ENCODE measurements around the gene ZBTB2. TPM values are rescaled to one million over a fixed set of nuclear protein-coding genes. Genes with fewer than 3 reads are reported as not detected.

ZBTB2 gene
- polyA plus RNA-seq, 1 of the 3 experiments (the other 2 are of a cell fraction) = 6.7 TPM

- Histone ChIP-seq H3K27ac (ENCODE audit: low read depth in 2 of 2, low read length in 1 of 2) (no peak overlapping the region), H3K79me2 (ENCODE audit: insufficient read depth) (0 out of 2 replicates have a peak, but pooled peaks cover 3% of the 10 kb centered on the region), H3K9ac (no peak overlapping the region), H2AFZ (ENCODE audit: low read depth) (no peak overlapping the region), H3K27me3 (ENCODE audit: insufficient read depth) (no peaks in the 10 kb centered on the region), H3K36me3 (replicated peaks in 1 of 2; ENCODE audit: control insufficient read depth in 1 of 2, insufficient read depth in 2 of 2, low read length in 1 of 2) (peaks cover 54 to 68% of the 10 kb centered on the region in 2 experiments), H3K4me1 (ENCODE audit: control insufficient read depth in 1 of 2, insufficient read depth in 2 of 2, low read depth in 1 of 2, low read length in 1 of 2) (no peaks in the 10 kb centered on the region), H3K9me2 (no peaks in the 10 kb centered on the region), H3K9me3 (no peaks in the 10 kb centered on the region), H3K4me2 (no peak overlapping the region), H3F3A (replicated peaks; ENCODE audit: insufficient read depth) (peaks cover 18% of the 10 kb centered on the region), H3K4me3 (ENCODE audit: low read depth in 2 of 2, low read length in 1 of 2) (no peak overlapping the region), H4K20me1 (ENCODE audit: insufficient read depth) (no peaks in the 10 kb centered on the region)
- ChIA-PET POLR2A (no interaction called here), CTCF (interaction anchor here (2.0 kb wide), 1 partner anchor 20 kb away, joined by 8 read pairs; no protein-coding TSS in a partner anchor)
- DNase-seq = no peak
- 75% methylated on average over 4 of the region's 4 CpGs for WGBS (ENCODE audit: low lambda C conversion rate)
- TF ChIP-seq NFIC (IDR thresholded peaks at IDR 0.05; ENCODE audit: borderline replicate concordance) (no peak), TCF12 (IDR thresholded peaks at IDR 0.05) (no peak), GATA2 (CRISPR knock-in tag; IDR thresholded peaks at IDR 0.05) (no peak), CTCF (IDR thresholded peaks at IDR 0.05) (no peak), TAF1 (IDR thresholded peaks at IDR 0.05; ENCODE audit: borderline replicate concordance, low read depth, low read length) (no peak), IRF3 (IDR thresholded peaks at IDR 0.05; ENCODE audit: low read depth, low read length) (no peak), EZH2phosphoT487 (IDR thresholded peaks at IDR 0.05; ENCODE audit: borderline replicate concordance, low read depth) (no peak), JUND (IDR thresholded peaks at IDR 0.05) (no peak), PBX3 (IDR thresholded peaks at IDR 0.05) (no peak), GABPA (IDR thresholded peaks at IDR 0.05; ENCODE audit: low read depth) (no peak), FOXM1 (IDR thresholded peaks at IDR 0.05; ENCODE audit: low read depth) (no peak), RAD21 (IDR thresholded peaks at IDR 0.05; ENCODE audit: low read length) (no peak), CHD2 (IDR thresholded peaks at IDR 0.05; ENCODE audit: low read length, partially characterized antibody) (no peak)
Measured at GRCh38 chr6:151425561-151425960, 34.2 kb upstream of the ZBTB2 start.

- 94% methylated on average over 4 of the region's 4 CpGs for WGBS (ENCODE audit: low lambda C conversion rate)
- peaks cover 21% of the 10 kb centered on the region for H3F3A ChIP-seq (replicated peaks; ENCODE audit: insufficient read depth)
- no peaks in the 10 kb centered on the region for H3K9me3 ChIP-seq
- POLR2A ChIA-PET = no interaction called here
- H4K20me1 ChIP-seq (ENCODE audit: insufficient read depth) = no peaks in the 10 kb centered on the region
- no peak overlapping the region for H2AFZ ChIP-seq (ENCODE audit: low read depth)
- no peak overlapping the region for H3K9ac ChIP-seq
- no peak overlapping the region for H3K27ac ChIP-seq (ENCODE audit: low read depth in 2 of 2, low read length in 1 of 2)
- H3K4me1 ChIP-seq (ENCODE audit: control insufficient read depth in 1 of 2, insufficient read depth in 2 of 2, low read depth in 1 of 2, low read length in 1 of 2) = no peaks in the 10 kb centered on the region
- TF ChIP-seq GATA2 (CRISPR knock-in tag; IDR thresholded peaks at IDR 0.05) = no peak
- TF ChIP-seq RXRA (IDR thresholded peaks at IDR 0.05; ENCODE audit: borderline replicate concordance, low read depth) = no peak
- no peak for TF ChIP-seq IRF3 (IDR thresholded peaks at IDR 0.05; ENCODE audit: low read depth, low read length)
- no peak for TF ChIP-seq TAF1 (IDR thresholded peaks at IDR 0.05; ENCODE audit: borderline replicate concordance, low read depth, low read length)
- TF ChIP-seq EZH2phosphoT487 (IDR thresholded peaks at IDR 0.05; ENCODE audit: borderline replicate concordance, low read depth) = no peak
- no peak for TF ChIP-seq NFIC (IDR thresholded peaks at IDR 0.05; ENCODE audit: borderline replicate concordance)
- TF ChIP-seq FOSL2 (IDR thresholded peaks at IDR 0.05; ENCODE audit: borderline replicate concordance, low read depth) = no peak
- 0 out of 2 replicates have a peak, but pooled peaks cover 3% of the 10 kb centered on the region for H3K79me2 ChIP-seq (ENCODE audit: insufficient read depth)
- H3K4me2 ChIP-seq = no peak overlapping the region
- peaks cover 42 to 54% of the 10 kb centered on the region in 2 experiments for H3K36me3 ChIP-seq (replicated peaks in 1 of 2; ENCODE audit: control insufficient read depth in 1 of 2, insufficient read depth in 2 of 2, low read length in 1 of 2)
- H3K27me3 ChIP-seq (ENCODE audit: insufficient read depth) = no peaks in the 10 kb centered on the region
- no peak for DNase-seq
- CTCF ChIA-PET = interaction anchor here (1.1 to 1.3 kb wide), 2 partner anchors 17 to 98 kb away, joined by 4 to 6 read pairs; no protein-coding TSS in a partner anchor
- no peaks in the 10 kb centered on the region for H3K9me2 ChIP-seq
- H3K4me3 ChIP-seq (ENCODE audit: low read depth in 2 of 2, low read length in 1 of 2) = no peak overlapping the region
Measured at GRCh38 chr6:151422981-151423380, 31.6 kb upstream of the ZBTB2 start.

Data from SK-N-SH (cell line).